Astrocyte of the spinal cord (primary cell): ENCODE data around the gene ATF7.

Experiments
- DNase-seq: peaks from one replicate; pipeline ENCODE4 v3.0.0; 2011; ENCODE audit warnings: low read depth, low spot score
- H3K4me3 ChIP-seq: 2 replicates; pipeline ENCODE4 v1.5.1; 2011; ENCODE audit warnings: low read depth, mild to moderate bottlenecking, low read length, moderate library complexity
- CTCF ChIP-seq: IDR thresholded peaks from 2 replicates; pipeline ENCODE4 v1.5.1; 2012; ENCODE audit warnings: low read depth, mild to moderate bottlenecking, low read length, inconsistent platforms
- in situ Hi-C: cut with HindIII; loops from 2 replicates; pipeline ENCODE4 v1.10.0; 2017; ENCODE audit warnings: low sequenced_read_pairs

The ATF7 gene

GRCh38 chr12:53593707-53594106, 32.5 kb downstream of the ATF7 start:
- no peak overlapping the region for H3K4me3 ChIP-seq
- DNase-seq, result no peak
- in situ Hi-C loops, result no loop called here
- TF ChIP-seq CTCF, result no peak

DNA sequence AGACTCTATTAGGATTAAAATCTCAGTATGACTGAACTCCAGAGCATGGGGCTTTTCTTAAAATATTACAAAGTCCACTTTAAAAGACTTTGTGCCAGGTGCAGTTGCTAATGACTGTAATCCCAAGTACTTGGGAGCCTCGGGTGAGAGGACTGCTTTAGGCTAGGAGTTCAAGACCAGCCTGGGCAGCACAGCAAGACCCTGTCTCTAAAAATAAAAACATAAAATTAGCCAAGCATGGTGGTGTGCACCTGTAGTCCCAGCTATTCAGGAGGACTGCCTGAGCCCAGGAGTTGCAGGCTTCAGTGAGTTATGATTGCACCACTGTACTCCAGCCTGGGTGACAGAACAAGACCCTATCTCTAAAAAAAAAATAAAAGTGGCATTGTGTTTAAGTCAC, 33.2 kb downstream of the ATF7 start:
- in situ Hi-C loops, result no loop called here
- no peak overlapping the region for H3K4me3 ChIP-seq
- no peak for TF ChIP-seq CTCF
- DNase-seq, result no peak

DNA sequence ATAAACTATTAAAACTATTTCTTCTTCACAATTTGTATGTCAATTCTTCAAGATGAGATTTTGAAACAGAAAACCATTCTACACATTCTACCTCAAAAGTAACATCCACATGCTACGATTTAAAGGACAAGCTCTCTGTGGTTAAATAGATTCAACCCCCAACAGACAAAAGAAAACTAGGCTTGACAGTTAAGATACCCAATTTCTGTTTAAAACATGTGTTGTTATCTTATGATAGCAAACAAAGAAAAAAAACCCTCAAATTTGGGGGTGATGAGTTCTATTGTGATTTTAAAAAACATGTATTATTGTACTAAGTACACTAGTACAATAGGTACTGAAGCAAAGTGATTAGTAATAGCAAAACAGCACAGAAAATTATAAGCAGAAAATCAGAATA, 33.8 kb downstream of the ATF7 start:
- DNase-seq, result no peak
- in situ Hi-C loops, result no loop called here
- no peak for TF ChIP-seq CTCF
- no peak overlapping the region for H3K4me3 ChIP-seq

DNA sequence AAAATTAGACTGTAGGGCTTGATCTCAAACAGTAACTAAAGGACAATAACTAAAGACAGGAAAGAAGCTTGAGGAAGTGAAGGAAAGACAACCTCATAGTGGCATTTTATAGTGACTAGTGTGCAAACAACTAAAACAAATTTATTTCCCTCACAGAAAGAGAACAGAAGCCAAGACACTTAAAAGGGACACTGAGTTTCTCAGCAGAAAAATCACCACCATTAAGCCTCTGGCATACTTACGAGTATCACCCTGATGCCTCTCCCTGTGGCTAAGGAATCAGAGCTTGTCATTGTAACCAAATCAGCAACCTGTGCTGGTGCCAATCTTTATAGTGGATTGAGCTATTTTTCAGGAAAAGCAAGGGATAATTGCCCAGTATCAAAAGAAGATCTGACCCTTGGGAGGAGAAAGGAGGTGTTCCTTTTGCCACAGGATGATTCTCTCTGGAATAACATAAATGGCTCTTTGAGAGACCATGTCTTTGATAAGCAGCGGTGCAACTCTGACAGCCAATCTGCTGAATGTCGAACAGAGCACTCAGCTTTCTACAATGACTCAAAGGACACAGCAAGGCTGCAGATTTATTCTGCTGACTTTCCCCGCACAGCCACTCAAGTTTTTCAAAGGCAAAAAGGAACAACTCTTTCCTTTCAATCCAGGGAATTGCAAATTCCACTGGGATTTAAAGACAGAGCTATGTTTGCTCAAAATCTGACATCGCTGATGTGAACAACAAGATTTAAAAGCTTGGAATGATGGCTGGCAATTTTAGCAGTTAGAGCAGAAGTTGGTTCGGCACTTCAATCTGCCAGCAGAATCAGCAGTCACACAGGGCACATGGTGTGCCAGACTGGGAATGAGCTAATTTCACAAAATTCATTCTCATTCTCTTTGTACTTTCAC, 34.6 kb downstream of the ATF7 start:
- no peak overlapping the region for H3K4me3 ChIP-seq
- DNase-seq, result peak; percentile 35
- TF ChIP-seq CTCF, result no peak
- in situ Hi-C loops, result no loop called here

DNA sequence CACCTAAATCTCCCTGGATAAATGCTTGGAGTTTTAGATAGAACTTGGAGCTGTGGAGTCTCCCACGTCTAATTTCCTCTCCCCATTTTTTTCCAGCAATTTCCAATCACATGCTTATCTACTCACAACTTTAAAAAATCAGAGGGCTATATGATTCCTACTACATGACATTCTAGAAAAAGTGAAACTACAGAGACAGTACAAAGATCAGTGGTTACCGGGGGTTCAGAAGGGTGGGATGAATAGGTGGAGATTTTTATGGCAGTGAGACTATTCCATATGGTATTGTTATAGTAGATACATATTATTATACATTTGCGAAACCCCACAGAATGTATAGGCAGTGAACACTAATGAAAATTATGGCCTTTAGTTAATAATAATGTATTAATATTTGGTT, 35.5 kb downstream of the ATF7 start:
- in situ Hi-C loops, result no loop called here
- TF ChIP-seq CTCF, result no peak
- no peak overlapping the region for H3K4me3 ChIP-seq
- no peak for DNase-seq

DNA sequence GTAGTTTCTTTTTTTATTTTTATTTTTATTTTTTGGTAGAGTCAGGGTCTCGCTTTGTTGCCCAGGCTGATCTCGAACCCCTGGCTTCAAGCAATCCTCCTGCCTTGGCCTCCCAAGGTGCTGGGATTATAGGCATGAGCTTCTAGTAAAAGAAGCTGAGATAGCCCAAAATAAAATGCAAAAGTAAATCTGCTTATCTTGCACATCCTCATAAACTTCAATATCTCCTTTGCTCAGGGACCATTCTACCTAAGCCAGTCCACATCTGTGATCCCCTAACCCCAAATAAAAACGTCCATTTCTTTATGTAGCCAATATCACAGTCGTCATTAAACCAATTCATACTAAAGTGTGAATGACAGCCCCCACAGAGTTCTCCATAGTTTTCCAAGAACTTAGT, 36.3 kb downstream of the ATF7 start:
- in situ Hi-C loops, result no loop called here
- TF ChIP-seq CTCF, result no peak
- DNase-seq, result no peak
- no peak overlapping the region for H3K4me3 ChIP-seq
